G401.6 (cell line): ENCODE data around the gene NPVF.

ENCODE experiments used
- FAIRE-seq: peaks from 2 replicates; lab custom pipeline; 2012; peaks lifted over from hg19 to GRCh38; lab: Jason Lieb, UNC

Gene NPVF, protein sequence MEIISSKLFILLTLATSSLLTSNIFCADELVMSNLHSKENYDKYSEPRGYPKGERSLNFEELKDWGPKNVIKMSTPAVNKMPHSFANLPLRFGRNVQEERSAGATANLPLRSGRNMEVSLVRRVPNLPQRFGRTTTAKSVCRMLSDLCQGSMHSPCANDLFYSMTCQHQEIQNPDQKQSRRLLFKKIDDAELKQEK

DNA sequence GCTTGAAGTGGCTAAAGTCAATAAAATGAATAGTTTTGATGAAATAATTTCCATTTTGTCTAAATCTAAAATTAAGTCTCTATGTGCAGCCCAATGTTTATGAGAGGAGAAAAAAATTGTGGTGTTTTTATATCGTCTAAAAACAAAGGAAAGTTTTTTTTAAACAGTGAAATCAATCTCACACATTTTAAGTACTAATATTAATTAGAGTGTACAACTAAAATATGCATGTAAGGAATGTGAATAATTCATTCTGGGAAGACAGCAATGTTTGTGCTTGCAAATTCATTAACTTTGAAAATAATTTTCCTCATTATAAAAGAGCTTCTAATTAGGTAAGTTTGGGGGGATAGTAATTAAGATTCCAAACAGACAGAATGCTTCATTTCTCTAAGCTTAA, at the start of gene NPVF:
TSS of gene NPVF (minus strand) at position 101 of the 400 bp plus-strand sequence. CDS start at position 54, 47 bp downstream.
- FAIRE-seq = peak; percentile 84

DNA sequence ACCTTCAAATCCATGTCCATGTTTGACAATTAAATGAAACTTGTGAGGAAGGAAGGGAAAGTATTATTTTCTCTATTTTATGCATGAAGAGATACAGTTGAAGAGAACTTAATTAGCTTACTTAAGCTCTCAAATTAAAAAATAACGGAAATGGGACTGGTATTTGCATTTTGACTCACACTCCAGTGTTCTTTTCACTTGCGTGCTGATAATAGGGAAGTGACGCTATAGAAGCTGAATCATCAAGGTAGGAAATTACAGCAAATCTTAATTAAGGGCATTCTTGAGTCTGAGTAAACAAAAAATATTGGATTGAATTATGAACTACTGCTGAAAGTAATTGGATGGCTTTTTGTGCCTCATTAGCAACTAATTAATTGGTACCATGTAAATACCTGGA, 44.0 kb upstream of the NPVF start:
- FAIRE-seq = peak; percentile 41

DNA sequence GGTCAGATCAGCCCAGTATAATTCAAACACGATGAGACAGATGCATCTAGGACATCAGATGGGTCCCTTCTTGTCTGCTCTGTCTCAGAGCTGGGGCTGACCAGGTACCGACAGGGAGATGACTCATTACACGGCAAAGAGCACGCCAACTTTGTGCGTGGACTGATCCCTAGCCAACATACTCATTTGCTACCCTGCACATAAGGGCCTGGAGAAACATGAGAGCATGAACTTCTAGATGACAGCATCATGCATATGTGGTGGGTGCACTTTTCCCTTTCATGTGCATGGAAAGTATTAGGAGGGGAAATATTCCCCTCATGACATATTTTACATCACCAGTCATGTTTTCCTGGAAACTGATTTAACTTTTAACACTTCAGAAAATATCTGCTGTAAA, 35.1 kb upstream of the NPVF start:
- FAIRE-seq = peak; percentile 87

DNA sequence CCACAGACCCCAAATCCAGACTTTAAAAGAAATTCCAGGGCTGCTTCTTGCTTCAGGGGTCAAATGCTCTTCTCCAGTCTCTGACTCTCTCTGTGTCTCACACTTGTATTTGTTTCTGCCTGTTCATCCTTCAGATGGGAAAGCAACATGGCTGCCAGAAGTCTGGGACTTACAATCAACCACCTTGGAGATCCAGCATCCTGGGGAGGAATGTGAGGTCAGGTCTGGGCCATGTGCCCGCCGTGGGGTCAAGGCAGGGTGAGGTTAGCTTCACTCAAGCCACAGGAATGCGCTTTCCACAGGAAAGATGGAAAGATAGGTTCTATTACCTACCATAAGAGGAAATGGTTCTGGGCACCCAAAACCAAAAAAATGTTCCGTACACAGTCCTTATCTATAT, 34.3 kb upstream of the NPVF start:
- FAIRE-seq = no peak

DNA sequence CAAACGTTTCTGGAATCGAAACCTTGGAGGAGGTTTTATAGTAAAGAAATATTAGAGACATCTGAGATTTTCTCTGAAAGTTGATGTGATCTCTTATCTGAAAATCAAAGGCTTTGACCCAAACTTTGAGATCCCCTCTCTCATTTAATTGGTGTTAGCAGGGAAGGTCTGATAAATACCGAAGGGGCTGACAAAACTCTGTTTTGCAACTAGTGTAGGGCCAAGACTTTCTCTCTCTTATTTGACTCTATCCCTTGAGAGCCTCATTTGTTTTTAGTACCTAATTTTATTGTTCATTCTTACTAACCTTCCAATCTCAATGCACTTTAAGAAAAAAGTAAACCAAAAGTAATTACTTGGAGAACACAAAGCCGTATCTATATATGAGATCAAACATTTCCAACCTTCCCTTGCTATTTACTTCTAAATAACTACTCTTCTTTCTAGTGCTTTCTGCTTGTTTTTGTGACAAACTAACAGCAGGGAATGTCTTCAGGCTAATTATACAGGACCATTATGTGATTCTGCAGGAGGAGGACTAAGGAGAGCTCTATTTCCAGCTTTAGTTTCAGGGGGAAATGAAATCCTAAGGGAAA, 33.4 kb upstream of the NPVF start:
- peak; percentile 100 for FAIRE-seq

DNA sequence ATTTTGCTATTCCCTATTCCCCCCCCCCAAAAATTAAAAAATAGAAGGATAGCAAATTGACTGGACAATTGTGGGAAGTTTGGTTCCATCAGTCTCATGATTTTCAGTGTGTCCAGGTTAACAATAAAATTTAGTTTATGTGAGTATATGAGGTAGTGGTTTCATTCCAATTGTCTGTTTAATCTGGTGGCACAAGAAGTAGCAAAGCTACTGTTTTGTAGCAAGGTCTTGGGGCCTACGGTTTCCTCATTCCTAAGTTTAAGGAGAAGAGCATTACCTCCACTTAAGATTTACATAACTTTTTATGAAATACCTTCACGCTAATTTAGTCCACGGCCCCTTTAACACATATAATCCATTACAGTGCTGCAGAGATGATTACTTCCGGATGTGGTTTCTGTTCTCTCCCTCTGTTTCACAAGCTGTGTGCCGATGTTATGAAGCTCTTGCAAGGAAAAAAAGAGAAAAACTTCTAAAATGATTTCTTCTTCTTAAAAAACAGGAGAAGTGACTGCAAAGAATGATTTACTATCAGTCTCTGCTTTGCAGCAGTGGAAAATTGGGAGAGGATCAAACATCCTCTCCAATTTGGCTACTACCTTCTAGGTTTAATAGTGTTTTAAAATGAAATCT, 32.7 kb upstream of the NPVF start:
- FAIRE-seq = no peak

DNA sequence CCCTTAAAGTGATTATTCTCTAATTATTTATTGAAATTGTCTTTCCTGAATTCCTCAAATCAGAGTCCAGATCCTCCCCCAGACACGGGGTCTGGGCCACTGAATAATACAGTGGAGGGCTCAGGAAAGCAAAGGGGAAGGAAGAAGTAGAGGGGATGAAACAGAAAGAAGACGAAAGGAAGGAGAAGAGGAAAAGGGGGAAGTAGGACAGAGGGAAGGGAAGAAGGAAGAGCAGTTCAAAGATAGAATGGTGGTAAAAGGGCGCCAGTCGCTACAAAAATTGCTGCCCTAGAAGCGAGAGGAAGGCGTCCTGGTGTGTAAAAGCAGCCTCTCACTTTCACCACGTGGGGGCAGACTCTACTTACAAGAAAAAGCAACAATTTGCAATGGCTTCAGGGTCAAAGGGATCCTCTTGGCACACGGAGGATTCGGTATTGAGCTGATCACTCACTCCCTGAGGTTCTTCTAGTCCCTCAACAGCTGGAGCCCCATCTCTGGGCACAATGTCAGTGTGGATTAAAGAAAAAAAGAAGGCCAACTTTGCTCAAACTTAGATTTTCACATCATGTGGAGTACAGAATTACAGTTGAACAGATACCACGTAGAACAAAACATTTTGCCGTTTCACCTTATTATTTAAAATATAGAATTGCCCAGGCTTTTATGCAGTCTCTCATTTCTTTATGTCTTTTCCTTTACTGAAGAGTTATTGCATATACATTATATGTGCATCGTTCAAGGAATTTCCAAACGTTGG, 31.4 kb upstream of the NPVF start:
- FAIRE-seq = no peak

DNA sequence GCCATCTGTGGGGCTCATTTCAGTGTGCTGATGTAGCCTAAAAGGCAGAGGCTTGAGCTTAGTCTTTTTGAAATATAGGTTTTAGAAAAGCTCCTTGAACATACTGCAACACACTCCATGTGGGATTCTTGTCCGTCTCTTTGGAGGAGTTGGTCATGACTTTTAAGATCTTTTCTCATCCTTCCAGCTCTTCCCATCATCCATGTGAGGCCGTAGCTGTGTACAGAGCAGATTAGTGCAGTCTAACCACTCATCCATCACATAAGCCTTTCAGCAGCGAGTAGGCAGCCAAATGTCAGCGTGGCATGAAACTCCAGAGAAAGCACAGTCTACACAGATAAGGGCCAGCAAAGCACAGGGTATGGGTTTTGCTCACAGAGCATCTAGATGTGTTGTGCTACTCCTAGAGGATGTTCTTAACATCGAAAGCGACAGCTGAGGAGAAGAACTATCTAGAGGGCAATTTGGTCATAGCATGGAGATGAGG, 28.1 kb upstream of the NPVF start:
- no peak for FAIRE-seq

DNA sequence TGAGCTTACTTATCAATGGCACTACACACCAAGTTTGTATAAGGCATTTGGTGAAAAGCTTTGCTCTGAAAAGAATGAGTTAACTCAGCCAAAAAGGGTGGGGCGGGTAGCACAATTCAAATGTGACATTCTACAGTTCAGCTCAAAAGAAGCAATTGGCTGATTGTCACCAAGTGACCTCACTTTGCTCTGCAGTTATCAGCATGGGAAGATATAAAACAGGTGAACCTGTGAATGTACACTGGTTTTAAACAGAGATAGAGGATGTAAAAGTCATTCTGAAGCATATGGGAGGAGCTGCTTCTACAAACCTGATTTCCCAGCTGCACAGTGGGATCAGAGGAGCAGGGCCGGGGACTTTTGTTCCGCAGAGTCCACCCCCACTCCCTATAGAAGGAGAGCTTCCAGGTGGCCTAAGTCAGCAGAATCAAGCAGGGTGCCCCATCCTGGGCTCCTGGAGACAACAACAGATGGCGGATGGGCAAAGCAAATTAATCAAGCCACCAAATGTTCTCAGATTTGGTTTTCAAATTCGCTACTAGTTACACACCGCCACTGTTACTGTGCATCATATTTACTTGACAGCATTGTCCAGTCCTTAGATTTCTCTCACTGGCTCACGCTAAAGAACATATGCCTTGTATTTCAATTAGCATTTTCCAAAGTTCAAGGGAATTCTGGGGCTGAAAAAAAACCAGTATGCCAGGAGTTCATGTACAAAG, 27.5 kb upstream of the NPVF start:
- FAIRE-seq = no peak

DNA sequence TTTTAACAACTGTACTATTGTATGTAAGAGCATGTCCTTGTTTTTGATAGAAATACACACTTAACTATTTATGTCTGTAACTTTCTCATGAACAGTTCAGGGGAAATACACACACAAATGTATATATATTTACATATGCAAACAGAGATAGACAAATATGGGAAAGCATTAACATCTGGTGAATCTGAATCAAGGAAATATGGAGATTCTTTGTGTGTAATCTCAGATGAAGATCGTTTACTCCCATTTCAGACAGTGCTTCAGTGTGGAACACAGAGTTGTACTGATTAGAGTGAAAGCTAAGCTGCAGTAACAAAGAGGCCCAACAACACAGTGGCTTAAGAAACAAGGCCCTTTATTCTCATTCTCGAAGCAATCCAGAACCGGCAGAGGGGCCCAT, 26.3 kb upstream of the NPVF start:
- no peak for FAIRE-seq

DNA sequence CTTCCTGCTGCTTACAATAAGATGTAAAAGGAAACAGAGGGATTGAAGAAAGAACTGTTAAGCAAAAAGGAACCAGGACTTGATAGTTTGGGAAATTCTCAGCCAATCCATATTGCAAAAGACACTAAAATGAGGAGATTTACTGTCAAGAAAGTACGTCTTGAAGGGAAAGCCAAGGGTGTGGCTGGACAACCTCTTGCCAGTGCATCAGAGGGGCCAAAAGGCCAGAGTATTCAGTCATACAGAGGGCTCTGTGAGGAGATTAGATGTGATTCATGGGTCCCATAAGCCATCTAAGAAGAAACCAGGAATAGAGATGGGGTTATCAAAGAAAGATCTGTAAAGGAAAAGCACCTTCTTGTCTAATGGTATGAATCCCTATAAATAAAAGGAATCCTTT, 25.4 kb upstream of the NPVF start:
- FAIRE-seq = no peak

DNA sequence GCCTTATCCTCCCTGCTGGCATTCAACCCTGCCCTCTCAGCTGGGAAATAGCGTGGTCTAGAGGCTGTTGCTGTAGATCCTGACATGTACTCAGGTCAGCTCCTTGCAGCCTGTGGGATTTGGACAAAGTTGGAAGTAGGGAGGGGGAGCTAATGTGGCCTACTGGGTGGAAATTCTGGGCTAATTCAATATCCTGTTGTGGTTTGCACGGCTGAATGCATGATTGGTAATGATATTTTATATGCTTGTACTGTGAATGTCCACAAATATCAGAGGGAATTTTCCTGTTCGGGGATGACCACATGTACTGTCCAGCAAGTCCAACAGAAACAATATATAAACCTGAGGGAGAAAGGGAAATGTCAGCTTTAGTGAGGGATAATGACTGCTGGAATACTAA, 22.1 kb upstream of the NPVF start:
- no peak for FAIRE-seq

DNA sequence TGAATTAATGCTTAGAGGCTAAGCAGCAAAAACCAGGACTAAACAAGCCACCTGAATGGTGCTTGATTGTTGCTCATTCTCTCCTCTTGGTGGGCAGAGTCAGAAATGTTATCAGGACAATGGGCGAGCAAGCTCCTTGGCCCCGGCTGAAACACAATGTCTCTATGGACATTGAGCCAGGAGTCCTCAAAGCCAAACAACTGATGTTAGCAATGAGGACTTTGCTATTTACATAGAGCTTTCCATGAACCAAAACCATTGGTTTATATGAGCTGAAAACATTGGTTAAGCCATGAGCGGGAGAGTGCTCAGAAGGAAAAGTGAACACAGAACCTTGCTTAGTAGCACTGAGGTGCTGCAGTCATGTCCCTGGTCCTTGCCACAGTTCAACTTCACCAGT, 21.5 kb upstream of the NPVF start:
- FAIRE-seq = no peak

DNA sequence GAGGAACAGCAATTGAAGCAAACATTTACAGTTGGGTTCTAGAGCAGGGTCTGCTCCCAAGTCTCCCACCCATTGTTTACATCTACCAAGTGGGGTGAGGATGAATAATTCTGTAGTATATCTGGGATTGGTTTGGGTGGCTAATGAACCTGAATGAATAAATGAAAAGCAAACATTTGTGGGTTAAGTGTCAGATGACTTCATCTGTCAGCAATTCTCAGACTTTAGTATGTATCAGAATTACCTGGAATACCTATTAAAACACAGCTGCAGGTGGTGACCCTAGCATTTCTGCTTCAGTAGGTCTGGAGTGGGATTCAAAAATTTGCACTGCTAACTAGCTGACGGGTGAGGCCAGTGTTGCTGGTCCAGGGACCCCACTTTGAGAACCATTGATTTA, 18.0 kb upstream of the NPVF start:
- no peak for FAIRE-seq

DNA sequence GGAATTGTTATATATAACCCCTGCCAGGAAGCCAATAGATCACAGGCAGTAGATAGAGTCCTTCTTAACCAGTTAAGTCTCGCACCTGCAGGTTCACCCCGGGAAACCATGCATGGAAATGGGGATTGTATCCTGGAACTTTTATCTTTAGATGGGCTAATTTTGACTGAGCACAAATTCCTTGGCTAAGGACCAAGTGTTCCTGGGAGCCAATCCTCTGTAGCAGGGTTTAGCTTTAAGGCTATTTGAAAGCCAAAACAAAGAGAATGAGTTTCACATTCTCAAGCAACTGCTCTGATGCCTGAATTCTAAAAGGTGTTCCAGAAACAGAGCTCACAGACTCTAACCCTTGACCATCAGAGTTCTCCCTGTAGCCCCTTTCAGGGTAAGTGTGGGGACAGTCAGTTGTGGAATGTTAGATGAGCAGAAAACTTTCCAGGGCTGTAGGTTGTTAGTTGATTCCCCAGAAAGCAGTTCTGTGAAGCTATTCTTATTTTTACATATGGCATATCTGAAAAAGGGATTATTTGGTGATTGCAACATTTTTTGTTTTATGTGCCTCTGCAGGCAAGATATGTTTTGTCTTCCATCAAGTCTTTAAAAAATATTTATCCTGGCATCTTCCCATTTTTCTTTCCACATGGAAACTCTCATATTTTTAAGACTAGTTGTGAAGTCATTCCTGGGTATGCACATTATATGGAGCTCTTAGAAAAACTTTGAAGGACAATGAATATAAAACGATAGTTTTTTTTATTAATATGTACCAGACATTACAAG, 16.2 kb upstream of the NPVF start:
- peak; percentile 8 for FAIRE-seq

DNA sequence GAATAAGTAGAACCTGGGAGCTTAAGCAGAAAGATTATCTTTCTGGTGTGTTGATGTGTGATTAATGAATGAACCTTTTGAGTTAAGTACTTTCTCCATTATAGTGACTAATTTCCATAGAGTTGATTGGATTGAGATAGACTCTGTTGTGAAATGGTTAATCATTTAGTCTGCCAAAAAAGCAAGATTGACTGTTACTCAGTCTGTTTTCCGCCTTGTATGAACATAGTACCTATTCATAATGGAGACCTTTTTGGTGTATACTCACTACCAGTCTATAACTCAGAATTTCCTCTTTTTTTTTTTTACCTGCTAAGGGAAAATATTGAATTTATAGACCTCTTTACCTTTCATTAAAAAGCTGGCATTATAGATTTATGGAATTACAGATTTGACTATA, 14.4 kb upstream of the NPVF start:
- peak; percentile 11 for FAIRE-seq

DNA sequence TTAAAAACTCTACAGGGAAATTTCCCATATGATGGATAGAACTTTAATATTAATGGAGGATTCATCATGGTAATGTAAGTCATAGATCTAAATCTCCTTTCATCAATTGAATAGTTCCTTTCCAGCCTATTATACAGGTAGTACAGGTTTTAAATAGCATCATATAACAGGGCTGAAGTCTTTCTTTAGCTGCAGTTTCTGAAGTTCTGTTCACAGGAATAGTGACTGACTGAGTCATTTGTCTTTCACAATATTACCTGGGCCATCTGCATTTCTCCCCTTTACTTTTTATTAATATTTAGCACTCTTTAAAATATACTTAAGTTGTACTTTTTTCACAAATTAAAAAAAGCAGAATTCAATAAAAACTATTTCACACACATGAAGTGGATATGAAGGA, 12.6 kb upstream of the NPVF start:
- FAIRE-seq = no peak

DNA sequence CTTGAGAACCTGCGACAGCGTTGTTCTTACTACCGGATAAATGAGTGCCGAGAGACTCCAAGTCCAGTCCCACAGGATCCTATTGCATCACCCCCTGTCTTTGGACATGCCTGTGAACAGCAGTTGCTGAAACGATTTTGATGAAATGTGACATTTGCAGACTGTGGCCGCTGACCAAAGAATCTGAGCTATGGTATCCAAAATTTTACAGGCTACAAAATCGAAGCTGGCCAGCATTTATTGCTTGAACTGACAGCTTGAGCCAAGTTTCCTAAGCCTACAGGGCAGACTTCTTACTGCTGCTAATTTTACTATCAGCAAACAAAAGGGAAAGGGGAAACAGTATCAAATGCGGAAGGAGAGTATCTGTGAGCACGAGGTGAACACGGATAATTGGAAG, 12.1 kb upstream of the NPVF start:
- FAIRE-seq = no peak

DNA sequence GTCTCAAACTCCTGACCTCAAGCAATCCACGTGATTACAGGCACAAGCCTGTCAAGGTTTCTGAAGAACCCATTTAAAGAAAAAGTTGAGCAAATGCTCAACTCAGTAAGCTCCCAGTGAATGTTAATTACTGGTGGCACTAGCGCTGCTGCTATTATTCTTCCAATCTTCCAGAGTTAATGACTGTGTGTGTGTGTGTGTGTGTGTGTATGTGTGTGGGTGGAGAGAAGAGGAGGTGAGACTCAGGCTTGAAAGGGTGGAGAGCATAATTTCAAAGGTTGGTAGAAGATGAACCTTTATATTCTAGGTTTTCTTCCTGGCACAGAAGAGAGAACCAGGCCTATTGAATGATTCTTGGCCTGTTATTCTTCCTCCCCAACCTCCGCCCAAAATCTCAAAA, 11.6 kb upstream of the NPVF start:
- FAIRE-seq = no peak

DNA sequence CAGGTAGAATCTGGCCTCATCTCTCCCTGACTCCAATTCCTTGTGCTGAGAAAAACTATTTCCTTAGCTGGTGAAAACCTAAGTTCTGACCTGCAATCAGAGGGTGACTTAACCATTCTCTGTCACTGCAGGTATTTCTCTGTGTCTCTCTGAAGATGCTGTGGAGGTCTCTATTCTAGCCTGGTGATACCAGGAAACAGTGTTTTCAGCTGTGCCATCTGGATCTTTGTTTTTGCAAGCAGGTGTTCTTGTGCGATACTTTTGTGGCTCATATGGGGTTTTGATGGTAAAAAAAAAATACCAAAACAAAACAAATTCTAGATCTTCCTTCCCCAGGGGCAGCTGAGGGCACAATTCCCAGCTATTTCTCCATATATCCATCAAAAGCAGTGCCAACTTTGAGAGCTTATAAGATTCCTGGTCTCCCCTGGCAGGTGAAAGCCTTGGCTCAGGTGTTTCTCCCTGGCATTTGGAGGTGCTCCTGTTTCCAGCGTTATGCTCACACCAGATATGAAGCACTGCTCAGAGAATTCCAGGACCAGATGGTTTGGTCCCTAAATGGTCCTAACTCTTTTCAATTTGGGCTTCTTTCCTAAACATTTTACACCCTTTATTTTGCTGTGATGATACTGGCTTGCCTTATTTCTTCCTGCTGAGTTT, 9.9 kb upstream of the NPVF start:
- FAIRE-seq = no peak

DNA sequence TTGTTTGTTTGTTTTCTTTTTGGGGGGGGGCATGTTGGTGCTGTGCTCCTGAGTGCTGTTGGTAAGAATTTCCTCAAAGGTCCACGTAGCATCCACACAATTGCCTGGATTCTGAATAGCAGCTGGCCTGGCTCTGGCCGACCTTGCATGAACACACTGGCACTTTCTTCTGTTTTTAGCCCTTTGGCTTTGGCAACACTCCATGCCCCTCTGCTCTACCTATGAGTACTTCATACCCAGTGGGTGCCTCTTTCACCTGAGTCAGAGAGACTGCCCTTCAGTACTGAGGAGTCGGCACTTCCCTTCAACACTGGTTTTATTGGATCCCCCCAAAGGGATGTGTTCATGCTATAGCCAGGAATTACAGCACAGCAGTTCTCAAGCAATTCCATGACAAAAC, 7.2 kb upstream of the NPVF start:
- no peak for FAIRE-seq
